Transverse colon (tissue), 3 donors: ENCODE measurements around the gene PKP1.

Experiments
- POLR2A ChIP-seq: fragments of 450-650 bp; IDR thresholded peaks from one replicate; pipeline ENCODE4 v1.6.1; 2016; ENCODE audit warnings: antibody characterized with exemption, mild to moderate bottlenecking, moderate library complexity
- POLR2AphosphoS5 ChIP-seq, 3 donors: sonication (generic); formaldehyde crosslinking; IDR thresholded peaks; one replicate each; pipeline ENCODE4 v1.6.1; 2016; ENCODE audit warnings: antibody characterized with exemption in 3 of 3

- TF ChIP-seq POLR2AphosphoS5 (IDR thresholded peaks at IDR 0.05) (no peak), POLR2A (no peak)
Measured at GRCh38 chr1:201351617-201352016, 68.3 kb downstream of the PKP1 start.
